Left renal pelvis (tissue), 4 donors: ENCODE data around the gene MYOCOS. TPM values are rescaled to one million over a fixed set of nuclear protein-coding genes. Genes with fewer than 3 reads are reported as not detected.
"Not testable (repeated sequence)": the region's sequence is repeated elsewhere in the genome, so short reads cannot be mapped to it uniquely, and the experiment has no call there.

ENCODE experiments used
- DNase-seq, 4 donors: peaks; one replicate each; pipeline ENCODE4 v3.0.0-alpha.2; 2013; ENCODE audit warnings: low read depth in 4 of 4, low spot score in 3 of 4
- polyA plus RNA-seq, 4 donors: library from polyadenylated mRNA; unstranded; fragments of 120-200 nt; gene quantifications; one replicate each; pipeline ENCODE4 v1.2.1, GENCODE V29; 2013; ENCODE audit not compliant: insufficient read length in 4 of 4

The MYOCOS gene
- polyA plus RNA-seq, 4 donors: 0.37 to 0.61 (median 0.52) TPM; not detected in 1

GRCh38 chr1:171656206-171656605 lies 34.2 kb downstream of the MYOCOS start:
- DNase-seq: not testable (repeated sequence)

- DNase-seq: no peak
Observed at GRCh38 chr1:171661076-171661650, 39.1 kb downstream of the MYOCOS start.

- DNase-seq: no peak
Observed at GRCh38 chr1:171663036-171663853, 41.2 kb downstream of the MYOCOS start.

GRCh38 chr1:171663854-171664575 lies 42.0 kb downstream of the MYOCOS start:
- no peak for DNase-seq

- DNase-seq: no peak
Observed at GRCh38 chr1:171664976-171665375, 42.9 kb downstream of the MYOCOS start.

- no peak for DNase-seq
Observed at GRCh38 chr1:171666114-171666769, 44.2 kb downstream of the MYOCOS start.

- DNase-seq: no peak
Observed at GRCh38 chr1:171668372-171668771, 46.3 kb downstream of the MYOCOS start.

GRCh38 chr1:171670739-171671138 lies 48.7 kb downstream of the MYOCOS start:
- DNase-seq: no peak

- no peak for DNase-seq
Observed at GRCh38 chr1:171674431-171675405, 52.7 kb downstream of the MYOCOS start.

Other genes starting within 250 kb of the MYOCOS start
- 100 to 1,000 TPM in 3 of 4 donors, 10 to 100 TPM in 1; 92.6 to 139 (median 133) TPM for gene PRRC2C, start 136.7 kb upstream of the MYOCOS start, polyA plus RNA-seq
- under 1 TPM; 0.14 to 0.19 (median 0.18) TPM for gene MYOC, start 30.4 kb downstream of the MYOCOS start, polyA plus RNA-seq
- gene VAMP4, start 119.8 kb downstream of the MYOCOS start, polyA plus RNA-seq: 10 to 100 TPM; 16.6 to 19.3 (median 17.3) TPM
- 10 to 100 TPM; 30.5 to 39.5 (median 33.3) TPM for gene METTL13, start 159.4 kb downstream of the MYOCOS start, polyA plus RNA-seq
- 1 to 10 TPM; 3.8 to 6.6 (median 4.6) TPM for gene DNM3, start 219.3 kb downstream of the MYOCOS start, polyA plus RNA-seq